ENCODE data around the gene TRIM41. TPM values are rescaled to one million over a fixed set of nuclear protein-coding genes. Genes with fewer than 3 reads are reported as not detected.

TRIM41 gene
- polyA plus RNA-seq, 1 donor from 2014 or later, result 32.1 TPM

DNA sequence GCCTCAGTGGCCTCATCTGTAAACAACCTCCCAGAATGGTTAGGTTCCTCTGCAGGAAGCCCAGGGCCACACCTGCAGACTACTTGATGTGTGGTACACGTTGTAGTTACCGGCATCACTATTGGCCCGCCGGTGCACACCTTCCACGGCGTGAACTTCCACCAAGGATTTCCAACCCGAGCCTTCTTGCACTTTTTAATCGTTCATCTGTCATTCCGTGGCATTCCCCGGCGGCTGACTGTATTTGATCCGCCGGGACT is 5.3 kb upstream of the TRIM41 start:
- Histone ChIP-seq H3K27me3 (ENCODE audit: insufficient read depth, low read depth, low read length) (peaks cover 14% of the 10 kb centered on the region), H3K9me2 (ENCODE audit: insufficient read depth, low read length) (no peaks in the 10 kb centered on the region), H3K9me3 (ENCODE audit: low read length) (no peaks in the 10 kb centered on the region), H4K20me1 (ENCODE audit: insufficient read depth) (no peaks in the 10 kb centered on the region), H3K4me3 (ENCODE audit: low read length) (peak overlapping the region; percentile 73), H3K4me2 (ENCODE audit: low read length) (peak overlapping the region; percentile 61), H3F3A (ENCODE audit: insufficient read depth, low read length, poor library complexity, severe bottlenecking) (peaks cover 2% of the 10 kb centered on the region), H3K27ac (ENCODE audit: low read length) (no peak overlapping the region), H2AFZ (ENCODE audit: low read depth, low read length) (no peak overlapping the region), H3K36me3 (ENCODE audit: insufficient read depth, low read length) (no peaks in the 10 kb centered on the region), H3K9ac (ENCODE audit: low read length) (peak overlapping the region; percentile 15), H3K79me2 (replicated peaks; ENCODE audit: insufficient read depth, low read length) (no peaks in the 10 kb centered on the region)
- TF ChIP-seq RAD21 (conservative IDR thresholded peaks at IDR 0.05) (no peak), TAF1 (IDR thresholded peaks at IDR 0.05; ENCODE audit: low read depth) (no peak), EZH2 (IDR thresholded peaks at IDR 0.05; ENCODE audit: borderline replicate concordance, insufficient read depth, low read length, poor library complexity, severe bottlenecking) (no peak), EP300 (conservative IDR thresholded peaks at IDR 0.05; ENCODE audit: poor library complexity, severe bottlenecking) (no peak), MXI1 (conservative IDR thresholded peaks at IDR 0.05; ENCODE audit: poor library complexity, severe bottlenecking) (no peak), POLR2AphosphoS5 (IDR thresholded peaks at IDR 0.05) (no peak), SMC3 (conservative IDR thresholded peaks at IDR 0.05; ENCODE audit: poor library complexity) (no peak)
- TF ChIP-seq, protein P1, sequence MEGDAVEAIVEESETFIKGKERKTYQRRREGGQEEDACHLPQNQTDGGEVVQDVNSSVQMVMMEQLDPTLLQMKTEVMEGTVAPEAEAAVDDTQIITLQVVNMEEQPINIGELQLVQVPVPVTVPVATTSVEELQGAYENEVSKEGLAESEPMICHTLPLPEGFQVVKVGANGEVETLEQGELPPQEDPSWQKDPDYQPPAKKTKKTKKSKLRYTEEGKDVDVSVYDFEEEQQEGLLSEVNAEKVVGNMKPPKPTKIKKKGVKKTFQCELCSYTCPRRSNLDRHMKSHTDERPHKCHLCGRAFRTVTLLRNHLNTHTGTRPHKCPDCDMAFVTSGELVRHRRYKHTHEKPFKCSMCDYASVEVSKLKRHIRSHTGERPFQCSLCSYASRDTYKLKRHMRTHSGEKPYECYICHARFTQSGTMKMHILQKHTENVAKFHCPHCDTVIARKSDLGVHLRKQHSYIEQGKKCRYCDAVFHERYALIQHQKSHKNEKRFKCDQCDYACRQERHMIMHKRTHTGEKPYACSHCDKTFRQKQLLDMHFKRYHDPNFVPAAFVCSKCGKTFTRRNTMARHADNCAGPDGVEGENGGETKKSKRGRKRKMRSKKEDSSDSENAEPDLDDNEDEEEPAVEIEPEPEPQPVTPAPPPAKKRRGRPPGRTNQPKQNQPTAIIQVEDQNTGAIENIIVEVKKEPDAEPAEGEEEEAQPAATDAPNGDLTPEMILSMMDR (IDR thresholded peaks at IDR 0.05; ENCODE audit: poor library complexity, severe bottlenecking), result no peak
- TF ChIP-seq, protein P2, sequence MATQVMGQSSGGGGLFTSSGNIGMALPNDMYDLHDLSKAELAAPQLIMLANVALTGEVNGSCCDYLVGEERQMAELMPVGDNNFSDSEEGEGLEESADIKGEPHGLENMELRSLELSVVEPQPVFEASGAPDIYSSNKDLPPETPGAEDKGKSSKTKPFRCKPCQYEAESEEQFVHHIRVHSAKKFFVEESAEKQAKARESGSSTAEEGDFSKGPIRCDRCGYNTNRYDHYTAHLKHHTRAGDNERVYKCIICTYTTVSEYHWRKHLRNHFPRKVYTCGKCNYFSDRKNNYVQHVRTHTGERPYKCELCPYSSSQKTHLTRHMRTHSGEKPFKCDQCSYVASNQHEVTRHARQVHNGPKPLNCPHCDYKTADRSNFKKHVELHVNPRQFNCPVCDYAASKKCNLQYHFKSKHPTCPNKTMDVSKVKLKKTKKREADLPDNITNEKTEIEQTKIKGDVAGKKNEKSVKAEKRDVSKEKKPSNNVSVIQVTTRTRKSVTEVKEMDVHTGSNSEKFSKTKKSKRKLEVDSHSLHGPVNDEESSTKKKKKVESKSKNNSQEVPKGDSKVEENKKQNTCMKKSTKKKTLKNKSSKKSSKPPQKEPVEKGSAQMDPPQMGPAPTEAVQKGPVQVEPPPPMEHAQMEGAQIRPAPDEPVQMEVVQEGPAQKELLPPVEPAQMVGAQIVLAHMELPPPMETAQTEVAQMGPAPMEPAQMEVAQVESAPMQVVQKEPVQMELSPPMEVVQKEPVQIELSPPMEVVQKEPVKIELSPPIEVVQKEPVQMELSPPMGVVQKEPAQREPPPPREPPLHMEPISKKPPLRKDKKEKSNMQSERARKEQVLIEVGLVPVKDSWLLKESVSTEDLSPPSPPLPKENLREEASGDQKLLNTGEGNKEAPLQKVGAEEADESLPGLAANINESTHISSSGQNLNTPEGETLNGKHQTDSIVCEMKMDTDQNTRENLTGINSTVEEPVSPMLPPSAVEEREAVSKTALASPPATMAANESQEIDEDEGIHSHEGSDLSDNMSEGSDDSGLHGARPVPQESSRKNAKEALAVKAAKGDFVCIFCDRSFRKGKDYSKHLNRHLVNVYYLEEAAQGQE (IDR thresholded peaks at IDR 0.05; ENCODE audit: borderline replicate concordance), result no peak

DNA sequence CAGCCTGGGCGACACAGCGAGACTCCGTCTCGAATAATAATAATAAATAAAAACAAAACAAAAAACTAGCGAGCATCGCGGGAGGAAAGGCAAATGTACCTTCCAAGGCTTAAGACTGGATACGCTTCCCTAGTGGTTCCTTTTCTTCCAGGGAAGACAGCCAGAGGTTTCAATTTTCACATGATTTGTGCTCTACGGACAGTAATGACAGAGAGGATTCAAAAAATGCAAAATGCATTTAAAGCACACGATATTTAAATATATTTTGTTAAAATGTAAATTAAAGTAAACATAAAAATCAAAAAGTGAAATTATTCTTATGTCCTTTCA is 4.3 kb upstream of the TRIM41 start:
- Histone ChIP-seq H3K36me3 (ENCODE audit: insufficient read depth, low read length) (no peaks in the 10 kb centered on the region), H3K79me2 (replicated peaks; ENCODE audit: insufficient read depth, low read length) (no peaks in the 10 kb centered on the region), H3K9me2 (ENCODE audit: insufficient read depth, low read length) (no peaks in the 10 kb centered on the region), H3K9me3 (ENCODE audit: low read length) (no peaks in the 10 kb centered on the region), H3K4me3 (ENCODE audit: low read length) (peak overlapping the region; percentile 73), H4K20me1 (ENCODE audit: insufficient read depth) (no peaks in the 10 kb centered on the region), H3K27ac (ENCODE audit: low read length) (no peak overlapping the region), H3K4me2 (ENCODE audit: low read length) (no peak overlapping the region), H2AFZ (ENCODE audit: low read depth, low read length) (no peak overlapping the region), H3K9ac (ENCODE audit: low read length) (peak overlapping the region; percentile 10), H3K27me3 (ENCODE audit: insufficient read depth, low read depth, low read length) (peaks cover 11% of the 10 kb centered on the region), H3F3A (ENCODE audit: insufficient read depth, low read length, poor library complexity, severe bottlenecking) (peaks cover 2% of the 10 kb centered on the region)
- TF ChIP-seq EP300 (conservative IDR thresholded peaks at IDR 0.05; ENCODE audit: poor library complexity, severe bottlenecking), result no peak
- no peak for TF ChIP-seq EZH2 (IDR thresholded peaks at IDR 0.05; ENCODE audit: borderline replicate concordance, insufficient read depth, low read length, poor library complexity, severe bottlenecking)
- TF ChIP-seq TAF1 (IDR thresholded peaks at IDR 0.05; ENCODE audit: low read depth), result no peak
- TF ChIP-seq POLR2AphosphoS5 (IDR thresholded peaks at IDR 0.05), result no peak
- TF ChIP-seq, protein P1 (IDR thresholded peaks at IDR 0.05; ENCODE audit: poor library complexity, severe bottlenecking), result no peak
- TF ChIP-seq SMC3 (conservative IDR thresholded peaks at IDR 0.05; ENCODE audit: poor library complexity), result no peak
- no peak for TF ChIP-seq MXI1 (conservative IDR thresholded peaks at IDR 0.05; ENCODE audit: poor library complexity, severe bottlenecking)
- TF ChIP-seq, protein P2 (IDR thresholded peaks at IDR 0.05; ENCODE audit: borderline replicate concordance), result no peak
- TF ChIP-seq RAD21 (conservative IDR thresholded peaks at IDR 0.05), result no peak

All from neural cell (in vitro differentiated cells).